ENCODE measurements around the gene BLNK. TPM values are rescaled to one million over a fixed set of nuclear protein-coding genes. Genes with fewer than 3 reads are reported as not detected.

Gene BLNK
- total and polyA plus RNA-seq, 7 experiments from 2014 or later, result 0.17 to 6.5 (median 0.55) TPM; not detected in 1

GRCh38 chr10:96225119-96225518 lies 46.2 kb downstream of the BLNK start:
- Histone ChIP-seq H3K27ac (ENCODE audit: low read depth, low read length) (no peak overlapping the region), H3K36me3 (ENCODE audit: control insufficient read depth in 2 of 3, insufficient read depth in 3 of 3, low read length in 3 of 3) (no peaks in the 10 kb centered on the region), H3K27me3 (ENCODE audit: control insufficient read depth in 2 of 2, insufficient read depth in 2 of 2, low read length in 2 of 2) (no peaks in the 10 kb centered on the region), H3K4me1 (ENCODE audit: control insufficient read depth in 2 of 2, insufficient read depth in 2 of 2, low read length in 2 of 2) (no peaks in the 10 kb centered on the region), H3K4me3 (ENCODE audit: low read length) (no peak overlapping the region), H3K9me3 (ENCODE audit: control insufficient read depth in 2 of 3, low read length in 3 of 3) (no peaks in the 10 kb centered on the region)
- ATAC-seq (no peak), DNase-seq (no peak)
- H3K9me3 Mint-ChIP-seq, result peaks cover 0 to 3% (median 0%) of the 10 kb centered on the region in 11 donors
- no peak overlapping the region for H3K4me3 Mint-ChIP-seq
- intact Hi-C loops (cut with micrococcal nuclease), result loop anchor here (5.0 kb wide), 1 partner anchor 208 kb away; no protein-coding TSS in a partner anchor
- H3K27me3 Mint-ChIP-seq, result peaks cover 0 to 5% (median 2%) of the 10 kb centered on the region in 5 donors
- no peaks in the 10 kb centered on the region for H3K36me3 Mint-ChIP-seq
- H3K27ac Mint-ChIP-seq, result no peak overlapping the region
- CTCF ChIA-PET, result no interaction called here
- peaks cover 0 to 5% (median 0%) of the 10 kb centered on the region in 7 donors for H3K4me1 Mint-ChIP-seq
- POLR2A ChIA-PET, result no interaction called here

GRCh38 chr10:96222908-96223307 lies 48.5 kb downstream of the BLNK start:
- POLR2A ChIA-PET, result no interaction called here
- Histone ChIP-seq H3K36me3 (ENCODE audit: control insufficient read depth in 2 of 3, insufficient read depth in 3 of 3, low read length in 3 of 3) (no peaks in the 10 kb centered on the region), H3K27ac (ENCODE audit: low read depth, low read length) (no peak overlapping the region)

GRCh38 chr10:96222441-96222840 lies 48.9 kb downstream of the BLNK start:
- POLR2A ChIA-PET, result no interaction called here
- H3K4me1 Mint-ChIP-seq, result peaks cover 0 to 5% (median 0%) of the 10 kb centered on the region in 7 donors
- H3K27me3 Mint-ChIP-seq, result peaks cover 5 to 14% (median 8%) of the 10 kb centered on the region in 5 donors
- ATAC-seq, result no peak
- CTCF ChIA-PET, result interaction anchor here (0.6 kb wide), 1 partner anchor 118 kb away, joined by 3 read pairs; no protein-coding TSS in a partner anchor
- Histone ChIP-seq H3K4me1 (ENCODE audit: control insufficient read depth in 2 of 2, insufficient read depth in 2 of 2, low read length in 2 of 2) (no peaks in the 10 kb centered on the region), H3K27me3 (ENCODE audit: control insufficient read depth in 2 of 2, insufficient read depth in 2 of 2, low read length in 2 of 2) (no peaks in the 10 kb centered on the region), H3K36me3 (ENCODE audit: control insufficient read depth in 2 of 3, insufficient read depth in 3 of 3, low read length in 3 of 3) (no peaks in the 10 kb centered on the region), H3K4me3 (ENCODE audit: low read length) (no peak overlapping the region), H3K27ac (ENCODE audit: low read depth, low read length) (no peak overlapping the region), H3K9me3 (ENCODE audit: control insufficient read depth in 2 of 3, low read length in 3 of 3) (no peaks in the 10 kb centered on the region)
- H3K36me3 Mint-ChIP-seq, result no peaks in the 10 kb centered on the region
- no peak overlapping the region for H3K27ac Mint-ChIP-seq
- intact Hi-C loops (cut with micrococcal nuclease), result no loop called here
- H3K9me3 Mint-ChIP-seq, result no peaks in the 10 kb centered on the region
- no peak for DNase-seq
- H3K4me3 Mint-ChIP-seq, result no peak overlapping the region

More at GRCh38 chr10:96222908-96223307, 48.5 kb downstream of the BLNK start:
- CTCF ChIA-PET, result interaction anchor here (0.6 kb wide), 1 partner anchor 118 kb away, joined by 3 read pairs; no protein-coding TSS in a partner anchor
- H3K9me3 Mint-ChIP-seq, result no peaks in the 10 kb centered on the region
- peaks cover 0 to 5% (median 0%) of the 10 kb centered on the region in 7 donors for H3K4me1 Mint-ChIP-seq
- DNase-seq (no peak), ATAC-seq (no peak)
- H3K4me3 Mint-ChIP-seq, result no peak overlapping the region
- no peaks in the 10 kb centered on the region for H3K36me3 Mint-ChIP-seq
- H3K4me1 ChIP-seq (ENCODE audit: control insufficient read depth in 2 of 2, insufficient read depth in 2 of 2, low read length in 2 of 2), result no peaks in the 10 kb centered on the region
- peaks cover 3 to 11% (median 8%) of the 10 kb centered on the region in 5 donors for H3K27me3 Mint-ChIP-seq
- intact Hi-C loops (cut with micrococcal nuclease), result no loop called here
- no peaks in the 10 kb centered on the region for H3K27me3 ChIP-seq (ENCODE audit: control insufficient read depth in 2 of 2, insufficient read depth in 2 of 2, low read length in 2 of 2)
- H3K27ac Mint-ChIP-seq, result no peak overlapping the region
- no peak overlapping the region for H3K4me3 ChIP-seq (ENCODE audit: low read length)
- H3K9me3 ChIP-seq (ENCODE audit: control insufficient read depth in 2 of 3, low read length in 3 of 3), result no peaks in the 10 kb centered on the region

GRCh38 chr10:96218826-96219225 lies 52.5 kb downstream of the BLNK start:
- Histone ChIP-seq H3K27me3 (ENCODE audit: control insufficient read depth in 2 of 2, insufficient read depth in 2 of 2, low read length in 2 of 2) (no peaks in the 10 kb centered on the region), H3K4me1 (ENCODE audit: control insufficient read depth in 2 of 2, insufficient read depth in 2 of 2, low read length in 2 of 2) (no peaks in the 10 kb centered on the region), H3K36me3 (ENCODE audit: control insufficient read depth in 2 of 3, insufficient read depth in 3 of 3, low read length in 3 of 3) (no peaks in the 10 kb centered on the region), H3K9me3 (ENCODE audit: control insufficient read depth in 2 of 3, low read length in 3 of 3) (no peaks in the 10 kb centered on the region), H3K27ac (ENCODE audit: low read depth, low read length) (no peak overlapping the region), H3K4me3 (ENCODE audit: low read length) (no peak overlapping the region)
- DNase-seq (no peak), ATAC-seq (no peak)
- Mint-ChIP-seq H3K36me3 (no peaks in the 10 kb centered on the region), H3K4me3 (no peak overlapping the region), H3K4me1 (peaks cover 0 to 5% (median 0%) of the 10 kb centered on the region in 7 donors), H3K9me3 (no peaks in the 10 kb centered on the region), H3K27me3 (peaks cover 18 to 32% (median 23%) of the 10 kb centered on the region in 5 donors), H3K27ac (no peak overlapping the region)
- CTCF ChIA-PET, result no interaction called here
- POLR2A ChIA-PET, result no interaction called here
- intact Hi-C loops (cut with micrococcal nuclease), result no loop called here

- H3K36me3 Mint-ChIP-seq, result no peaks in the 10 kb centered on the region
- ATAC-seq, result no peak
- H3K27me3 Mint-ChIP-seq, result peaks cover 18 to 40% (median 27%) of the 10 kb centered on the region in 5 donors
- ChIA-PET POLR2A (no interaction called here), CTCF (interaction anchor here (0.6 kb wide), 1 partner anchor 10 kb away, joined by 3 read pairs; no protein-coding TSS in a partner anchor)
- peaks cover 0 to 5% (median 0%) of the 10 kb centered on the region in 7 donors for H3K4me1 Mint-ChIP-seq
- no peaks in the 10 kb centered on the region for H3K4me1 ChIP-seq (ENCODE audit: control insufficient read depth in 2 of 2, insufficient read depth in 2 of 2, low read length in 2 of 2)
- no peak overlapping the region for H3K27ac ChIP-seq (ENCODE audit: low read depth, low read length)
- intact Hi-C loops (cut with micrococcal nuclease), result no loop called here
- H3K4me3 ChIP-seq (ENCODE audit: low read length), result no peak overlapping the region
- DNase-seq, result no peak
- no peaks in the 10 kb centered on the region for H3K27me3 ChIP-seq (ENCODE audit: control insufficient read depth in 2 of 2, insufficient read depth in 2 of 2, low read length in 2 of 2)
- H3K4me3 Mint-ChIP-seq, result no peak overlapping the region
- no peaks in the 10 kb centered on the region for H3K9me3 Mint-ChIP-seq
- no peaks in the 10 kb centered on the region for H3K9me3 ChIP-seq (ENCODE audit: control insufficient read depth in 2 of 3, low read length in 3 of 3)
- H3K27ac Mint-ChIP-seq, result no peak overlapping the region
- H3K36me3 ChIP-seq (ENCODE audit: control insufficient read depth in 2 of 3, insufficient read depth in 3 of 3, low read length in 3 of 3), result no peaks in the 10 kb centered on the region
Observed at GRCh38 chr10:96217711-96218110, 53.7 kb downstream of the BLNK start.

GRCh38 chr10:96216775-96217174 lies 54.6 kb downstream of the BLNK start:
- ATAC-seq (no peak), DNase-seq (no peak)
- H3K27me3 ChIP-seq (ENCODE audit: control insufficient read depth in 2 of 2, insufficient read depth in 2 of 2, low read length in 2 of 2), result no peaks in the 10 kb centered on the region
- Mint-ChIP-seq H3K4me1 (no peaks in the 10 kb centered on the region), H3K36me3 (no peaks in the 10 kb centered on the region), H3K9me3 (no peaks in the 10 kb centered on the region), H3K27ac (no peak overlapping the region), H3K27me3 (peaks cover 18 to 40% (median 24%) of the 10 kb centered on the region in 5 donors), H3K4me3 (no peak overlapping the region)
- H3K36me3 ChIP-seq (ENCODE audit: control insufficient read depth in 2 of 3, insufficient read depth in 3 of 3, low read length in 3 of 3), result no peaks in the 10 kb centered on the region
- ChIA-PET POLR2A (no interaction called here), CTCF (interaction anchor here (0.6 kb wide), 1 partner anchor 11 kb away, joined by 3 read pairs; no protein-coding TSS in a partner anchor)
- no peaks in the 10 kb centered on the region for H3K9me3 ChIP-seq (ENCODE audit: control insufficient read depth in 2 of 3, low read length in 3 of 3)
- intact Hi-C loops (cut with micrococcal nuclease), result no loop called here
- no peak overlapping the region for H3K27ac ChIP-seq (ENCODE audit: low read depth, low read length)
- no peak overlapping the region for H3K4me3 ChIP-seq (ENCODE audit: low read length)
- H3K4me1 ChIP-seq (ENCODE audit: control insufficient read depth in 2 of 2, insufficient read depth in 2 of 2, low read length in 2 of 2), result no peaks in the 10 kb centered on the region

GRCh38 chr10:96212911-96213310 lies 58.5 kb downstream of the BLNK start:
- no peak overlapping the region for H3K27ac ChIP-seq (ENCODE audit: low read depth, low read length)
- H3K27ac Mint-ChIP-seq, result no peak overlapping the region
- CTCF ChIA-PET, result interaction anchor here (0.7 kb wide), 1 partner anchor 45 kb away, joined by 3 read pairs; no protein-coding TSS in a partner anchor
- DNase-seq (no peak), ATAC-seq (no peak)
- H3K27me3 ChIP-seq (ENCODE audit: control insufficient read depth in 2 of 2, insufficient read depth in 2 of 2, low read length in 2 of 2), result no peaks in the 10 kb centered on the region
- H3K4me3 ChIP-seq (ENCODE audit: low read length), result no peak overlapping the region
- H3K9me3 ChIP-seq (ENCODE audit: control insufficient read depth in 2 of 3, low read length in 3 of 3), result no peaks in the 10 kb centered on the region
- intact Hi-C loops (cut with micrococcal nuclease), result no loop called here
- POLR2A ChIA-PET, result no interaction called here
- no peaks in the 10 kb centered on the region for H3K9me3 Mint-ChIP-seq
- H3K36me3 ChIP-seq (ENCODE audit: control insufficient read depth in 2 of 3, insufficient read depth in 3 of 3, low read length in 3 of 3), result no peaks in the 10 kb centered on the region
- H3K4me1 Mint-ChIP-seq, result no peaks in the 10 kb centered on the region
- no peaks in the 10 kb centered on the region for H3K36me3 Mint-ChIP-seq
- no peak overlapping the region for H3K4me3 Mint-ChIP-seq
- H3K27me3 Mint-ChIP-seq, result peaks cover 9 to 35% (median 20%) of the 10 kb centered on the region in 5 donors
- H3K4me1 ChIP-seq (ENCODE audit: control insufficient read depth in 2 of 2, insufficient read depth in 2 of 2, low read length in 2 of 2), result no peaks in the 10 kb centered on the region
